ENCODE results near the gene CUTA. TPM values are rescaled to one million over a fixed set of nuclear protein-coding genes. Genes with fewer than 3 reads are reported as not detected.

Gene CUTA
- total RNA-seq, 2 experiments from 2014 or later, result 164 to 175 TPM

DNA sequence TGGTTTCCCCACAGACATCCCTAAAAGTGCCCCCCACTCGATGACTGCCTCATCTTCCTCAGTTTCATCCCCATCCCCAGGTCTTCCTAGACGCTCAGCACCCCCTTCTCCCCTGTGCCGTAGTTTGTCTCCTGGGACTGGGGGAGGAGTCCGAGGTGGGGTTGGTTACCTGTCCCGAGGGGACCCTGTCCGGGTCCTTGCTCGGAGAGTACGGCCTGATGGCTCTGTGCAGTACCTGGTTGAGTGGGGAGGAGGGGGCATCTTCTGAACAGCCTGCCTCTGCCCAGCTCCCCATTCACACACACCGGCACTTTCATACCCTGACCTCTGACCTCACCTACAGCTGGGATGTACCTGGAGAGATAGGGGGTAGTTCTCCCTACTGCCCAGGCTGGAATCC is 2.1 kb downstream of the CUTA start:
- peak overlapping the region; percentile 77 for H3K4me3 ChIP-seq (ENCODE audit: low read depth, low read length, poor library complexity, severe bottlenecking)

GRCh38 chr6:33414592-33415271 is 3.2 kb downstream of the CUTA start:
- POLR2A ChIA-PET, result interaction anchor here (0.6 kb wide), 1 partner anchor 117 kb away, joined by 3 read pairs; no protein-coding TSS in a partner anchor
- H3K27ac ChIP-seq (ENCODE audit: low read depth, low read length, poor library complexity, severe bottlenecking), result peak overlapping the region; percentile 62

More for the DNA sequence above, 2.1 kb downstream of the CUTA start:
- H3K9me2 ChIP-seq (ENCODE audit: insufficient read depth, low read length), result no peaks in the 10 kb centered on the region
- H3K79me2 ChIP-seq (ENCODE audit: insufficient read depth, low read depth, low read length), result peaks cover 26% of the 10 kb centered on the region; the same call in 1 of the 2 replicates
- ChIA-PET CTCF (ENCODE audit: unreplicated experiment) (no interaction called here), POLR2A (interaction anchor here (1.1 kb wide), 1 partner anchor 41 kb away, joined by 3 read pairs; no protein-coding TSS in a partner anchor)
- H3K4me2 ChIP-seq (ENCODE audit: low read length), result peak overlapping the region; percentile 98
- intact Hi-C loops (cut with micrococcal nuclease; ENCODE audit: unreplicated experiment), result loop anchor here (10.0 kb wide), 1 partner anchor 211 kb away; the partner anchor contains the start of genes HSD17B8, RING1, RXRB and SLC39A7
- no TSS peak for BruUV-seq (replicated peaks)
- no peak overlapping the region for H2AFZ ChIP-seq (ENCODE audit: low read length)
- no peak for DNase-seq (ENCODE audit: low spot score)
- H3K36me3 ChIP-seq (ENCODE audit: insufficient read depth, low read length), result peaks cover 42% of the 10 kb centered on the region
- peaks cover 6% of the 10 kb centered on the region; the same call in 1 of the 2 replicates for H4K20me1 ChIP-seq (ENCODE audit: insufficient read depth, low read length)
- peak overlapping the region; percentile 14 for H3K27ac ChIP-seq (ENCODE audit: low read depth, low read length, poor library complexity, severe bottlenecking)
- TF ChIP-seq, protein P1, sequence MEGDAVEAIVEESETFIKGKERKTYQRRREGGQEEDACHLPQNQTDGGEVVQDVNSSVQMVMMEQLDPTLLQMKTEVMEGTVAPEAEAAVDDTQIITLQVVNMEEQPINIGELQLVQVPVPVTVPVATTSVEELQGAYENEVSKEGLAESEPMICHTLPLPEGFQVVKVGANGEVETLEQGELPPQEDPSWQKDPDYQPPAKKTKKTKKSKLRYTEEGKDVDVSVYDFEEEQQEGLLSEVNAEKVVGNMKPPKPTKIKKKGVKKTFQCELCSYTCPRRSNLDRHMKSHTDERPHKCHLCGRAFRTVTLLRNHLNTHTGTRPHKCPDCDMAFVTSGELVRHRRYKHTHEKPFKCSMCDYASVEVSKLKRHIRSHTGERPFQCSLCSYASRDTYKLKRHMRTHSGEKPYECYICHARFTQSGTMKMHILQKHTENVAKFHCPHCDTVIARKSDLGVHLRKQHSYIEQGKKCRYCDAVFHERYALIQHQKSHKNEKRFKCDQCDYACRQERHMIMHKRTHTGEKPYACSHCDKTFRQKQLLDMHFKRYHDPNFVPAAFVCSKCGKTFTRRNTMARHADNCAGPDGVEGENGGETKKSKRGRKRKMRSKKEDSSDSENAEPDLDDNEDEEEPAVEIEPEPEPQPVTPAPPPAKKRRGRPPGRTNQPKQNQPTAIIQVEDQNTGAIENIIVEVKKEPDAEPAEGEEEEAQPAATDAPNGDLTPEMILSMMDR (conservative IDR thresholded peaks at IDR 0.05; ENCODE audit: low read length), result no peak
- TF ChIP-seq EZH2phosphoT487 (IDR thresholded peaks at IDR 0.05; ENCODE audit: borderline replicate concordance, low read depth, low read length), result no peak
- peaks cover 69% of the 10 kb centered on the region for H3K4me1 ChIP-seq (ENCODE audit: insufficient read depth, low read length, poor library complexity, severe bottlenecking)
- H3K9me3 ChIP-seq (ENCODE audit: low read length), result no peaks in the 10 kb centered on the region

More at GRCh38 chr6:33414592-33415271, 3.2 kb downstream of the CUTA start:
- Histone ChIP-seq H3K9me3 (ENCODE audit: low read length) (no peaks in the 10 kb centered on the region), H3K79me2 (ENCODE audit: insufficient read depth, low read depth, low read length) (peaks cover 26% of the 10 kb centered on the region; the same call in 1 of the 2 replicates), H3K36me3 (ENCODE audit: insufficient read depth, low read length) (peaks cover 42% of the 10 kb centered on the region), H3K4me3 (ENCODE audit: low read depth, low read length, poor library complexity, severe bottlenecking) (peak overlapping the region; percentile 20), H3K9me2 (ENCODE audit: insufficient read depth, low read length) (no peaks in the 10 kb centered on the region), H3K4me2 (ENCODE audit: low read length) (peak overlapping the region; percentile 98), H4K20me1 (ENCODE audit: insufficient read depth, low read length) (peaks cover 6% of the 10 kb centered on the region; the same call in 1 of the 2 replicates), H3K4me1 (ENCODE audit: insufficient read depth, low read length, poor library complexity, severe bottlenecking) (peaks cover 65% of the 10 kb centered on the region), H2AFZ (ENCODE audit: low read length) (no peak overlapping the region)
- peak; percentile 66 for DNase-seq (ENCODE audit: low spot score)
- TF ChIP-seq EZH2phosphoT487 (IDR thresholded peaks at IDR 0.05; ENCODE audit: borderline replicate concordance, low read depth, low read length), result no peak
- TF ChIP-seq, protein P1 (conservative IDR thresholded peaks at IDR 0.05; ENCODE audit: low read length), result peak; percentile 81
- BruUV-seq (replicated peaks), result no TSS peak
- intact Hi-C loops (cut with micrococcal nuclease; ENCODE audit: unreplicated experiment), result loop anchor here (5.0 to 10.0 kb wide), 2 partner anchors 102 to 210 kb away; partner anchors contain the start of genes HSD17B8, RING1, RXRB and SLC39A7
- CTCF ChIA-PET (ENCODE audit: unreplicated experiment), result interaction anchor here (0.6 to 1.0 kb wide), 2 partner anchors 16 to 17 kb away, joined by 3 read pairs; no protein-coding TSS in a partner anchor

Data from OCI-LY7 (cell line).